GM10266 (cell line): Measurements from ENCODE around the gene PSMB7.

Experiments used
- DNase-seq: peaks from one replicate; pipeline ENCODE4 v3.0.0; 2012; ENCODE audit errors: extremely low spot score
- TF ChIP-seq, protein P1 (sequence below): IDR thresholded peaks from 2 replicates; pipeline ENCODE4 v1.5.1; 2012; ENCODE audit warnings: mild to moderate bottlenecking, low read depth; ENCODE audit not compliant: control insufficient read depth, insufficient read depth; ENCODE audit errors: missing control alignments

Gene PSMB7

DNA sequence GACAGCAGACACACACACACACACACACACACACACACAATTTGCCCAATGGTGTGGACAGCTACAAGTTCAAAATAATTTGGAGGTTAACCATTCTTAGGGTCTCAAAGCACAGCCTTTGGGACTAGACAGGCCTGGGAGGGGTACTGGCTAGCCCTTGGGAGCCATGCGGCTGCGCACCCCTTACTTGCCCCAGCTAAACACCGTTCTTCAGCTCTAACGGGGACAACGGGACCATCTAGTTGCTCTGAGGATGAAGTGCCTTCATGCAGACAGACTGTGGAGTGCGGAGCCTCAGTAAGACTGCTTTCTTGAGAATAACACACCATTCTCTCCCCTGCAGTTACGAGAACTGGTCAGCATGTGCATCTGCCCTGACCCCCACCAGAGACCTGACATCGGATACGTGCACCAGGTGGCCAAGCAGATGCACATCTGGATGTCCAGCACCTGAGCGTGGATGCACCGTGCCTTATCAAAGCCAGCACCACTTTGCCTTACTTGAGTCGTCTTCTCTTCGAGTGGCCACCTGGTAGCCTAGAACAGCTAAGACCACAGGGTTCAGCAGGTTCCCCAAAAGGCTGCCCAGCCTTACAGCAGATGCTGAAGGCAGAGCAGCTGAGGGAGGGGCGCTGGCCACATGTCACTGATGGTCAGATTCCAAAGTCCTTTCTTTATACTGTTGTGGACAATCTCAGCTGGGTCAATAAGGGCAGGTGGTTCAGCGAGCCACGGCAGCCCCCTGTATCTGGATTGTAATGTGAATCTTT lies 64.6 kb downstream of the PSMB7 start:
- TF ChIP-seq, protein P1, sequence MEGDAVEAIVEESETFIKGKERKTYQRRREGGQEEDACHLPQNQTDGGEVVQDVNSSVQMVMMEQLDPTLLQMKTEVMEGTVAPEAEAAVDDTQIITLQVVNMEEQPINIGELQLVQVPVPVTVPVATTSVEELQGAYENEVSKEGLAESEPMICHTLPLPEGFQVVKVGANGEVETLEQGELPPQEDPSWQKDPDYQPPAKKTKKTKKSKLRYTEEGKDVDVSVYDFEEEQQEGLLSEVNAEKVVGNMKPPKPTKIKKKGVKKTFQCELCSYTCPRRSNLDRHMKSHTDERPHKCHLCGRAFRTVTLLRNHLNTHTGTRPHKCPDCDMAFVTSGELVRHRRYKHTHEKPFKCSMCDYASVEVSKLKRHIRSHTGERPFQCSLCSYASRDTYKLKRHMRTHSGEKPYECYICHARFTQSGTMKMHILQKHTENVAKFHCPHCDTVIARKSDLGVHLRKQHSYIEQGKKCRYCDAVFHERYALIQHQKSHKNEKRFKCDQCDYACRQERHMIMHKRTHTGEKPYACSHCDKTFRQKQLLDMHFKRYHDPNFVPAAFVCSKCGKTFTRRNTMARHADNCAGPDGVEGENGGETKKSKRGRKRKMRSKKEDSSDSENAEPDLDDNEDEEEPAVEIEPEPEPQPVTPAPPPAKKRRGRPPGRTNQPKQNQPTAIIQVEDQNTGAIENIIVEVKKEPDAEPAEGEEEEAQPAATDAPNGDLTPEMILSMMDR: no peak
- no peak for DNase-seq

DNA sequence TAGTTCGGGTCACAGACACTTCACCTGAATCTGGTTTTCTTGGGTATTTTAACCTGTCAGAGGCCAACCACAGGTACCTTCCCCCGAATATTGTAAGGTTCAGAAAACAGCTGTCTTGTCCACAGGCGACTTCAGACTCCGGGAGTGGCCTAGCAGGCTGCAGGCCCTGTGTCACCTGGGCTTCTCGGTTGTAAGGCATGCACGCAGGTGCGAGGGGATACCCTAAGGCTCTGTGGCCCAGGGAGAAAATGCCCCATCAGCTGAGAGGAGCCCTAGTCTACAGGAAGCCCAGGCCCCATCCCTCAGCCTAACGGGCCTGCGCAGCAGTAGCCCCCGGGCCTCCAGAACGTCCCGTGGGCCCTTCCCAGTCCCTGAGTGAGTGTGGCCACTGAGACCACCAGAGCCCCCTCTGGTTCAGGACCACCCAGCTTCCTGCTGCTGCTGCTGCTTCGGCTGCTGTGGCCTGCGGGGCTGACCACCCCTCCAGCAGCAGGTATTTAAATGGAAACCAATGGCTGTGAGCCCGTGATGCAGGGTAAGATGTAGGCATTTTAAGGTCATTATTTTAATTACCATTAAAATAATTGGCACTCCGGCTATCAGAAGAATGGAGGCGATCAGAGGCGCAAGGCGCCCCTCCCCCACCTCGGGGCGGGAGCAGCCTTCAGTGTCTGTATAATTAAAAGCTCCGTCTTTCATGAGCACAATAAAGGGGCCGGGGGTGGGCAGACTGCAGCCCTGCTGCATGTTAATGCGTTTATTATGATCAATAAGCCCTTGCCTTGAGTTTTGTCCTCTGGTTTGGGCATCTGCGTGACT lies 65.4 kb downstream of the PSMB7 start:
- TF ChIP-seq, protein P1: no peak
- no peak for DNase-seq

DNA sequence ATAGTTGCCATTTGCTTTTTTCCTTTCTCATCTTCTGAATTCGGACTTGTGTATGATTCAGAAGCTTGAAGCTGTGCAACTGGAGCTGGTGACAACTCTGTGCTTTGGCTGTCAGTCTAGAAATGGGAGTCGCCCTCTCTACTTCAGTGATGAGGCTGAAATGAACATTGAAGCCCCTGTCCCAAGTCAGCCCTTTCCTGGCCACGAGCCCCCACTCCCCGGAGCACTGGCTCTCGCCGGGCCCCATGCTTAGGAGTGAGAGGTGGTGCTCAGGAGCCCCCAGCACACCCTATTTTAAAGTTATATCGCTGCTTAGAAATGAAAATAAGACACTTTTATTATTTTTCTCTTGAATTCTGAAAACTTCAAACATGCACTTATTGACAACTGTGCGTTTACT lies 66.0 kb downstream of the PSMB7 start:
- DNase-seq: no peak
- TF ChIP-seq, protein P1: no peak

DNA sequence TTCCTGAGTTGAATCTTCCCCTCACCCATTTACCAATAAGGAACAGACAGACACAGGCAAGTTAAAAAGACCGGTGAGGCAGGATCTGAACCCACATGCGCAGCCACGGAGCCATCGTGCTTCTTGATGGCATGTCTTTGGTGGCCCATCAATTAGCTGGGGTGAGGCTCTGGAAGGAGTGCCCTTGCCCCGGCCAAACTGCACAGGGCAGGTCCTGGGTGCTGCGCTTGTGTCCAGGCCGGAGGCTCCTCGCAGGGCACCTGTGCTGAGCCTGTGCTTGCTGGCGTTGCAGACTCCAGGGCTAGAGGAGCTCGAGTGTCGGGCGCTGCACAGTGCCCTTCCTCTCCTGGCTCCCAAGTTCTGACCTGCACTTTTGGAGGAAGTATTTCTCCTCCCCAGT lies 66.4 kb downstream of the PSMB7 start:
- TF ChIP-seq, protein P1: no peak
- DNase-seq: no peak

- TF ChIP-seq, protein P1: no peak
- no peak for DNase-seq
Measured at GRCh38 chr9:124348363-124348762, 66.9 kb downstream of the PSMB7 start.

- TF ChIP-seq, protein P1: no peak
- DNase-seq: no peak
Measured at GRCh38 chr9:124347968-124348358, 67.3 kb downstream of the PSMB7 start.
